Pancreas (tissue), 10 donors: ENCODE measurements around the gene ADRA1B. TPM values are rescaled to one million over a fixed set of nuclear protein-coding genes. Genes with fewer than 3 reads are reported as not detected.
"Not testable (repeated sequence)": the region's sequence is repeated elsewhere in the genome, so short reads cannot be mapped to it uniquely, and the experiment has no call there.

Experiments used
- ATAC-seq, 4 donors: fragments of 200-7000 bp; cut with Tn5 transposase; one replicate each; pipeline versions ENCODE4 v1.8.0 to v1.9.1; 2020; ENCODE audit warnings: mild to moderate bottlenecking in 4 of 4, moderate library complexity in 4 of 4
- DNase-seq, 6 donors: peaks; one replicate each; pipeline ENCODE4 v3.0.0-alpha.2; 2020
- FAIRE-seq: peaks from 2 replicates; lab custom pipeline; 2012; peaks lifted over from hg19 to GRCh38; lab: Jason Lieb, UNC
- H3K27ac ChIP-seq, 4 donors: fragments of 200-600 bp; sonication (generic); 1 replicate in 3 of 4; 2 replicates in 1 of 4; pipeline versions ENCODE4 v1.5.0 to v1.8.0; 2020
- H3K27me3 ChIP-seq, 4 donors: fragments of 200-600 bp; one replicate each; pipeline ENCODE4 v1.8.0; 2021
- H3K36me3 ChIP-seq, 3 donors: fragments of 200-600 bp; sonication (generic) in 1 of 3; one replicate each; pipeline versions ENCODE4 v1.5.0 to v1.8.0; 2020 to 2021
- H3K4me1 ChIP-seq, 3 donors: fragments of 200-600 bp; one replicate each; pipeline ENCODE4 v1.8.0; 2021
- H3K4me3 ChIP-seq, 4 donors: fragments of 200-600 bp; sonication (generic) in 2 of 4; one replicate each; pipeline versions ENCODE4 v1.5.0 to v1.8.0; 2020 to 2021
- H3K9me3 ChIP-seq, 4 donors: fragments of 200-600 bp; one replicate each; pipeline ENCODE4 v1.8.0; 2021
- CTCF ChIP-seq, 4 donors: fragments of 200-600 bp; sonication (generic) in 3 of 4; IDR thresholded peaks; one replicate each; pipeline versions ENCODE4 v1.5.0 to v1.8.0; 2021; ENCODE audit warnings: antibody characterized with exemption in 4 of 4
- WGBS, 2 donors: extraction: QIAGEN DNeasy Blood & Tissue Kit; methylation state at CpG; one replicate each; pipeline ENCODE4 v1.1.7; 2013; 5-methylcytosine and 5-hydroxymethylcytosine counted together
- intact Hi-C, 3 donors: fragments of 100-400 bp; cut with DNase I; formaldehyde crosslinking; loops; one replicate each; pipeline versions ENCODE4 v1.11.1 to v1.14.2; 2022
- polyA plus RNA-seq, 2 donors: library from polyadenylated mRNA; stranded (reverse); fragments of 200-250 nt; gene quantifications; one replicate each; pipeline ENCODE4 v1.2.3, GENCODE V29; 2013
- total RNA-seq, 6 donors: library from RNA; stranded (reverse); fragmentation: NEBNext Ultra II Directional in 4 of 6; extraction: Animal tissue kit (Norgen Biotek cat#: 25700) in 4 of 6; gene quantifications; one replicate each; pipeline versions ENCODE4 v1.2.1 to v1.2.4, GENCODE V29; 2021 to 2023
- donor health status: healthy with polysubstance abuse.
- donor health status: DM: no; HTN: no; CAD: no; lungs with moderate emphysema.
- donor health status: DM: no; HTN: no; CAD: no.
- donor health status: control.
- donor health status: control.
- donor health status: Bipolar disorder and iron deficiency.
- donor health status: DM: yes; HTN: yes; CAD: no.
- donor health status: DM: no; HTN: no; CAD: no.
- donor health status: DM: no; HTN: no; CAD: no.
- donor health status: DM: yes; HTN: yes; CAD: no.

The ADRA1B gene
- total and polyA plus RNA-seq, 8 donors, result 0.11 to 0.49 (median 0.17) TPM

GRCh38 chr5:159992566-159992965 is 76.3 kb downstream of the ADRA1B start:
- Histone ChIP-seq H3K4me3 (no peak overlapping the region), H3K36me3 (no peaks in the 10 kb centered on the region), H3K4me1 (no peaks in the 10 kb centered on the region), H3K9me3 (no peaks in the 10 kb centered on the region), H3K27ac (no peak overlapping the region), H3K27me3 (peaks cover 0 to 13% (median 0%) of the 10 kb centered on the region in 4 donors)
- intact Hi-C loops, result no loop called here
- no peak for DNase-seq
- FAIRE-seq, result no peak
- no peak for ATAC-seq
- no peak for TF ChIP-seq CTCF (IDR thresholded peaks at IDR 0.05)
- WGBS, 2 donors, result 92 to 96% methylated on average over 1 of the region's 1 CpG

- FAIRE-seq (no peak), ATAC-seq (no peak), DNase-seq (no peak)
- Histone ChIP-seq H3K4me3 (no peak overlapping the region), H3K4me1 (no peaks in the 10 kb centered on the region), H3K27me3 (peaks cover 0 to 13% (median 0%) of the 10 kb centered on the region in 4 donors), H3K27ac (no peak overlapping the region), H3K36me3 (no peaks in the 10 kb centered on the region), H3K9me3 (no peaks in the 10 kb centered on the region)
- WGBS, 2 donors, result 90 to 96% methylated on average over 2 of the region's 2 CpGs
- intact Hi-C loops, result no loop called here
- TF ChIP-seq CTCF (IDR thresholded peaks at IDR 0.05), result no peak
These were observed 76.9 kb downstream of the ADRA1B start for GRCh38 chr5:159993194-159993593.

GRCh38 chr5:159995907-159996306 is 79.6 kb downstream of the ADRA1B start:
- FAIRE-seq (no peak), ATAC-seq (no peak), DNase-seq (no peak)
- intact Hi-C loops, result no loop called here
- Histone ChIP-seq H3K27ac (no peak overlapping the region), H3K4me1 (no peaks in the 10 kb centered on the region), H3K27me3 (peaks cover 0 to 13% (median 0%) of the 10 kb centered on the region in 4 donors), H3K9me3 (no peaks in the 10 kb centered on the region), H3K4me3 (no peak overlapping the region), H3K36me3 (no peaks in the 10 kb centered on the region)
- no peak for TF ChIP-seq CTCF (IDR thresholded peaks at IDR 0.05)
- WGBS, 2 donors, result 69 to 82% methylated on average over 3 of the region's 3 CpGs

- H3K9me3 ChIP-seq, result no peaks in the 10 kb centered on the region
- ATAC-seq (no peak), FAIRE-seq (no peak), DNase-seq (no peak)
- no peak for TF ChIP-seq CTCF (IDR thresholded peaks at IDR 0.05)
- no peaks in the 10 kb centered on the region for H3K27me3 ChIP-seq
- H3K36me3 ChIP-seq, result no peaks in the 10 kb centered on the region
- 13 to 15% methylated on average over 3 of the region's 3 CpGs for WGBS, 2 donors
- intact Hi-C loops, result no loop called here
- H3K4me1 ChIP-seq, result no peaks in the 10 kb centered on the region
- H3K4me3 ChIP-seq, result no peak overlapping the region
- H3K27ac ChIP-seq, result no peak overlapping the region
These were observed 85.2 kb downstream of the ADRA1B start for GRCh38 chr5:160001457-160001856.

- no peak for ATAC-seq
- Histone ChIP-seq H3K27me3 (no peaks in the 10 kb centered on the region), H3K36me3 (no peaks in the 10 kb centered on the region), H3K27ac (no peak overlapping the region), H3K9me3 (no peaks in the 10 kb centered on the region), H3K4me1 (peaks cover 8 to 14% (median 12%) of the 10 kb centered on the region in 3 donors), H3K4me3 (no peak overlapping the region)
- DNase-seq, result no peak
- intact Hi-C loops, result no loop called here
- TF ChIP-seq CTCF (IDR thresholded peaks at IDR 0.05), result no peak
- 82 to 86% methylated on average over 3 of the region's 3 CpGs for WGBS, 2 donors
- FAIRE-seq, result no peak
These were observed 91.2 kb downstream of the ADRA1B start for GRCh38 chr5:160007514-160007913.

- H3K27me3 ChIP-seq, intact Hi-C loops, DNase-seq, H3K36me3 ChIP-seq, FAIRE-seq, ATAC-seq, H3K9me3 ChIP-seq: not testable (repeated sequence)
- peaks cover 8 to 14% (median 12%) of the 10 kb centered on the region in 3 donors for H3K4me1 ChIP-seq
- peak overlapping the region in 2 of 4 donors; percentile 68 to 71 for H3K4me3 ChIP-seq
- H3K27ac ChIP-seq, result peak overlapping the region in 2 of 4 donors; percentile 13 to 73
- WGBS, 2 donors, result 70 to 82% methylated on average over 14 of the region's 14 CpGs
These were observed 92.2 kb downstream of the ADRA1B start for GRCh38 chr5:160008529-160008876.
